Psoas muscle (tissue), 8 donors: ENCODE measurements around the gene RBX1. TPM values are rescaled to one million over a fixed set of nuclear protein-coding genes. Genes with fewer than 3 reads are reported as not detected.
A peak's percentile ranks its signal among the peaks of the same experiment; 100 is the strongest.

ENCODE experiments used
- ATAC-seq, 4 donors: fragments of 200-7000 bp; cut with Tn5 transposase; one replicate each; pipeline ENCODE4 v1.9.1; 2020; ENCODE audit warnings: moderate library complexity in 3 of 4, mild to moderate bottlenecking in 2 of 4
- DNase-seq, 2 donors: peaks; one replicate each; pipeline ENCODE4 v3.0.0-alpha.2; 2020
- H3K27ac ChIP-seq: fragments of 200-600 bp; one replicate; pipeline ENCODE4 v1.8.0; 2022
- H3K27me3 ChIP-seq, 3 donors: fragments of 200-600 bp in 1 of 3; one replicate each; pipeline versions ENCODE4 v1.6.1 to v1.8.0; 2013 to 2022; ENCODE audit warnings: low read length in 2 of 3, mild to moderate bottlenecking in 2 of 3, moderate library complexity in 1 of 3; ENCODE audit not compliant: insufficient read depth in 3 of 3
- H3K36me3 ChIP-seq, 2 donors: fragments of 200-600 bp in 1 of 2; one replicate each; pipeline versions ENCODE4 v1.6.1 to v1.8.0; 2013 to 2022; ENCODE audit warnings: low read depth in 1 of 2, mild to moderate bottlenecking in 1 of 2, moderate library complexity in 1 of 2; ENCODE audit not compliant: insufficient read depth in 1 of 2
- H3K4me1 ChIP-seq: fragments of 200-600 bp; one replicate; pipeline ENCODE4 v1.8.0; 2022
- H3K4me3 ChIP-seq: fragments of 200-600 bp; one replicate; pipeline ENCODE4 v1.8.0; 2022; ENCODE audit warnings: mild to moderate bottlenecking
- H3K9me3 ChIP-seq: fragments of 200-600 bp; one replicate; pipeline ENCODE4 v1.8.0; 2022
- WGBS, 3 donors: extraction: QIAGEN DNeasy Blood & Tissue Kit; methylation state at CpG; one replicate each; pipeline versions ENCODE4 v1.1.6 to v1.1.7; 2013; 5-methylcytosine and 5-hydroxymethylcytosine counted together
- intact Hi-C, 2 donors: fragments of 100-400 bp; cut with DNase I; formaldehyde crosslinking; loops; one replicate each; pipeline versions ENCODE4 v1.11.0 to v1.14.2; 2022
- polyA plus RNA-seq, 3 donors: library from polyadenylated mRNA; stranded (reverse); fragments of 200-250 nt; gene quantifications; one replicate each; pipeline ENCODE4 v1.2.3, GENCODE V29; 2013
- total RNA-seq, 4 donors: library from RNA; stranded (reverse); fragmentation: NEBNext Ultra II Directional in 2 of 4; extraction: Animal tissue kit (Norgen Biotek cat#: 25700) in 2 of 4; gene quantifications; one replicate each; pipeline versions ENCODE4 v1.2.1 to v1.2.4, GENCODE V29; 2021 to 2023
- TF ChIP-seq, protein P1 (sequence below): fragments of 200-600 bp; IDR thresholded peaks from one replicate; pipeline ENCODE4 v1.8.0; 2022; ENCODE audit warnings: antibody characterized with exemption
- donor health status: healthy with polysubstance abuse.
- donor health status: DM: no; HTN: no; CAD: no; lungs with moderate emphysema.
- donor health status: Bipolar disorder and iron deficiency.
- donor health status: healthy.
- donor health status: DM: yes; HTN: yes; CAD: no.
- donor health status: DM: no; HTN: no; CAD: no.
- donor health status: DM: no; HTN: no; CAD: no.
- donor health status: DM: yes; HTN: yes; CAD: no.

RBX1 gene
- total and polyA plus RNA-seq, 7 donors: 46.6 to 82.6 (median 55.0) TPM

DNA sequence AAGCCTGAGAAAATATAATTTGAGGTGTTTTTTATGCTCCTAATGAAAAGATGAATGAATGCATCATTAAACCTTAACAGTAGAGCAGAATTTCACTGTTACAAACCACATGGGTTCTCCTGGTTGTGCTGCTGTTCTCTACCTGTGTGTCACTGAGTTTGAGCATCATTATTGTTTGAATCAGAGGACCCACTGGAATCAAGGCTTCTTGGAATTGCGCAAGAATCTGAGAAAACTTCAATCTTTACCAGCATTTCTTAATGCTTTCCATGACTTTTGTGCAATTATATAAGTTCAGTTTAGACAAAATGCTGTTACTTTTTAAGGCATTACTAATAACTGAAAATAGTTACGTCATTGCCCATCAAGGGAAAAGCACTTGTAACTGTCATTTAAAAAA lies 18.8 kb upstream of the RBX1 start:
- no peak for DNase-seq
- Histone ChIP-seq H3K4me1 (no peaks in the 10 kb centered on the region), H3K27ac (no peak overlapping the region), H3K4me3 (no peak overlapping the region), H3K27me3 (no peaks in the 10 kb centered on the region), H3K36me3 (peaks cover 0 to 46% of the 10 kb centered on the region in 2 donors), H3K9me3 (no peaks in the 10 kb centered on the region)
- intact Hi-C loops: no loop called here
- no peak for ATAC-seq
- WGBS, 3 donors: 91 to 96% (median 95%) methylated on average over 2 of the region's 2 CpGs
- TF ChIP-seq, protein P1, sequence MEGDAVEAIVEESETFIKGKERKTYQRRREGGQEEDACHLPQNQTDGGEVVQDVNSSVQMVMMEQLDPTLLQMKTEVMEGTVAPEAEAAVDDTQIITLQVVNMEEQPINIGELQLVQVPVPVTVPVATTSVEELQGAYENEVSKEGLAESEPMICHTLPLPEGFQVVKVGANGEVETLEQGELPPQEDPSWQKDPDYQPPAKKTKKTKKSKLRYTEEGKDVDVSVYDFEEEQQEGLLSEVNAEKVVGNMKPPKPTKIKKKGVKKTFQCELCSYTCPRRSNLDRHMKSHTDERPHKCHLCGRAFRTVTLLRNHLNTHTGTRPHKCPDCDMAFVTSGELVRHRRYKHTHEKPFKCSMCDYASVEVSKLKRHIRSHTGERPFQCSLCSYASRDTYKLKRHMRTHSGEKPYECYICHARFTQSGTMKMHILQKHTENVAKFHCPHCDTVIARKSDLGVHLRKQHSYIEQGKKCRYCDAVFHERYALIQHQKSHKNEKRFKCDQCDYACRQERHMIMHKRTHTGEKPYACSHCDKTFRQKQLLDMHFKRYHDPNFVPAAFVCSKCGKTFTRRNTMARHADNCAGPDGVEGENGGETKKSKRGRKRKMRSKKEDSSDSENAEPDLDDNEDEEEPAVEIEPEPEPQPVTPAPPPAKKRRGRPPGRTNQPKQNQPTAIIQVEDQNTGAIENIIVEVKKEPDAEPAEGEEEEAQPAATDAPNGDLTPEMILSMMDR: no peak

DNA sequence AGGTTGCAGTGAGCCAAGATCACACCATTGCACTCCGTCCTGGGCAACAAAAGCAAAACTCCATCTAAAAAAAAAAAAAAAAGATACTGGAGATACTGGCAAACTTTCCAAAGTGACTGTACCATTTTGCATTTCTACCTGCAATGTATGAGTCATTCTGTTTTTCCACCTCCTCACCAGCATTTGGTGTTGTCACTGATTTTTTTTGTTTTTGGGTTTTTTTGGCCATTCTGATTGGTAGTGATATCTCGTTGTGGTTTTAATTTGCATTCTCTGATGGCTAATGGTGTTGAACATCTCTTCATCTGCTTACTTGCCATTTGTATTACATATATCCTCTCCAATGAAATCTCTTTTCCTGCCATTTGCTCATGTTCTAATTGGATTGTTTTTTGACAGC lies 12.0 kb upstream of the RBX1 start:
- WGBS, 3 donors: 87 to 89% (median 89%) methylated on average over 2 of the region's 2 CpGs
- no peak overlapping the region for H3K27ac ChIP-seq
- ATAC-seq (no peak), DNase-seq (no peak)
- H3K36me3 ChIP-seq: peaks cover 0 to 6% of the 10 kb centered on the region in 2 donors
- intact Hi-C loops: no loop called here
- no peak overlapping the region for H3K4me3 ChIP-seq
- H3K9me3 ChIP-seq: no peaks in the 10 kb centered on the region
- no peaks in the 10 kb centered on the region for H3K4me1 ChIP-seq
- no peaks in the 10 kb centered on the region for H3K27me3 ChIP-seq
- TF ChIP-seq, protein P1: no peak

- no peak for DNase-seq
- intact Hi-C loops: loop anchor here (1.0 to 5.0 kb wide), 3 partner anchors 70 to 139 kb away; no protein-coding TSS in a partner anchor
- H3K9me3 ChIP-seq: no peaks in the 10 kb centered on the region
Measured at GRCh38 chr22:40951795-40952605, 822 bp downstream of the RBX1 start.

DNA sequence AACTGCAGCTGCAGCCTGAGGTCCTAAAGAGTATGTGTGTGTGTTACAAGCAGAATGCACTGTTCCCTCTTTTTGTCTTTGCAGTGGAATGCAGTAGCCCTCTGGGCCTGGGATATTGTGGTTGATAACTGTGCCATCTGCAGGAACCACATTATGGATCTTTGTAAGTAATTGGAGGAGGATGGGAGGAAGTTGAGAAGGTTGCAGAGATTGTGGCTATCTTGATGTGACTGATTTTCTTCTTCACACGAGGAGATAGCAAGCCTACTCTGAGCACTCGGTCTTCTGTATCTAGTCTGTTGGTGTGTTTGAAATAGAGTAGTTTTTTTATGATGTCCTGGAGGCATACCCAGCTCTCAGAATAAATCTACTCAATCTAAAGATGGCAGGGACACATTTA lies 2.3 kb downstream of the RBX1 start:
- H3K4me3 ChIP-seq: no peak overlapping the region
- 42 to 75% (median 64%) methylated on average over 2 of the region's 2 CpGs for WGBS, 3 donors
- H3K27me3 ChIP-seq: no peaks in the 10 kb centered on the region
- no peak for DNase-seq
- TF ChIP-seq, protein P1: no peak
- intact Hi-C loops: loop anchor here in 1 of 2 donors (5.0 kb wide), 1 partner anchor 69 kb away; no protein-coding TSS in a partner anchor
- ATAC-seq: no peak
- H3K9me3 ChIP-seq: no peaks in the 10 kb centered on the region
- H3K4me1 ChIP-seq: peaks cover 19% of the 10 kb centered on the region
- H3K27ac ChIP-seq: peak overlapping the region; percentile 38
- H3K36me3 ChIP-seq: peaks cover 3 to 53% of the 10 kb centered on the region in 2 donors

More at GRCh38 chr22:40951795-40952605, 822 bp downstream of the RBX1 start:
- no peaks in the 10 kb centered on the region for H3K27me3 ChIP-seq
- H3K27ac ChIP-seq: peak overlapping the region; percentile 98
- peaks cover 19% of the 10 kb centered on the region for H3K4me1 ChIP-seq
- peak overlapping the region; percentile 95 for H3K4me3 ChIP-seq
- peaks cover 3 to 38% of the 10 kb centered on the region in 2 donors for H3K36me3 ChIP-seq
- WGBS, 3 donors: 4 to 5% (median 4%) methylated on average over 17 to 21 of the region's 21 CpGs
- TF ChIP-seq, protein P1: no peak
- no peak for ATAC-seq
